ENCODE data around the gene PTPN5. TPM values are rescaled to one million over a fixed set of nuclear protein-coding genes. Genes with fewer than 3 reads are reported as not detected.

Gene PTPN5
- polyA plus RNA-seq, 3 donors: not detected

DNA sequence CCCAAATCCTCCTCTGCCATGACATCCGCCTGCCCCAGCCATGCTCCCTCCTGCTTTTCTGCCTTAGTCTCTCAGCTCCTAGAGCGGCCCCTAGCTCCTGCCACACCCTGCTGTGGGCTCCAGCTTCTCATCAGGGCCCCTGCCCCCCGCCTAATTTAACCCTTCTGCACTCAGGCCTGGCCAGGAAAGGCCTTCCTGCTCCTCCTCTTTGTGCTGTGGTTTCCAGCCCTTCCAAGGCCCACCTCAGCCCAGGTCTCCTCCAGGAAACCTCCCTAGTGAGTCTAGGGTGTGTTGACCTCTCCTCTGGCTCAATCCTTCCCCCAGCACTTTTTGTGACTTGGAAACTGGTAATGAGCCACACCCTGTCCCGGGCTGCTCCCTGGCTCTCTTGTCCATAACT lies 11.3 kb downstream of the PTPN5 start:
- H3K9ac ChIP-seq (ENCODE audit: insufficient read depth, low read length, poor library complexity, severe bottlenecking): no peak overlapping the region
- DNase-seq: no peak
- no peaks in the 10 kb centered on the region for H4K20me1 ChIP-seq (ENCODE audit: insufficient read depth, low read length)
- WGBS (ENCODE audit: insufficient coverage): 86% methylated on average over 2 of the region's 4 CpGs
- TF ChIP-seq, protein P1, sequence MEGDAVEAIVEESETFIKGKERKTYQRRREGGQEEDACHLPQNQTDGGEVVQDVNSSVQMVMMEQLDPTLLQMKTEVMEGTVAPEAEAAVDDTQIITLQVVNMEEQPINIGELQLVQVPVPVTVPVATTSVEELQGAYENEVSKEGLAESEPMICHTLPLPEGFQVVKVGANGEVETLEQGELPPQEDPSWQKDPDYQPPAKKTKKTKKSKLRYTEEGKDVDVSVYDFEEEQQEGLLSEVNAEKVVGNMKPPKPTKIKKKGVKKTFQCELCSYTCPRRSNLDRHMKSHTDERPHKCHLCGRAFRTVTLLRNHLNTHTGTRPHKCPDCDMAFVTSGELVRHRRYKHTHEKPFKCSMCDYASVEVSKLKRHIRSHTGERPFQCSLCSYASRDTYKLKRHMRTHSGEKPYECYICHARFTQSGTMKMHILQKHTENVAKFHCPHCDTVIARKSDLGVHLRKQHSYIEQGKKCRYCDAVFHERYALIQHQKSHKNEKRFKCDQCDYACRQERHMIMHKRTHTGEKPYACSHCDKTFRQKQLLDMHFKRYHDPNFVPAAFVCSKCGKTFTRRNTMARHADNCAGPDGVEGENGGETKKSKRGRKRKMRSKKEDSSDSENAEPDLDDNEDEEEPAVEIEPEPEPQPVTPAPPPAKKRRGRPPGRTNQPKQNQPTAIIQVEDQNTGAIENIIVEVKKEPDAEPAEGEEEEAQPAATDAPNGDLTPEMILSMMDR (IDR thresholded peaks at IDR 0.05): no peak
- H3K27ac ChIP-seq (ENCODE audit: low read depth in 1 of 2, low read length in 2 of 2): no peak overlapping the region
- no peaks in the 10 kb centered on the region for H3K4me1 ChIP-seq (ENCODE audit: control insufficient read depth in 1 of 2, insufficient read depth in 2 of 2, low read length in 2 of 2)
- H3K4me1 Mint-ChIP-seq: no peaks in the 10 kb centered on the region
- intact Hi-C loops (cut with micrococcal nuclease): no loop called here
- no peaks in the 10 kb centered on the region for H3K27me3 ChIP-seq (ENCODE audit: control insufficient read depth in 2 of 2, insufficient read depth in 2 of 2, low read length in 2 of 2)
- no peaks in the 10 kb centered on the region for H3K36me3 ChIP-seq (replicated peaks in 1 of 2; ENCODE audit: control insufficient read depth in 1 of 2, insufficient read depth in 2 of 2, low read length in 2 of 2)
- no peaks in the 10 kb centered on the region for H3K36me3 Mint-ChIP-seq
- H3K79me2 ChIP-seq (ENCODE audit: insufficient read depth, low read length): no peaks in the 10 kb centered on the region
- H3K27me3 Mint-ChIP-seq (ENCODE audit: low read depth in 3 of 3): peaks cover 2 to 8% (median 8%) of the 10 kb centered on the region in 3 donors
- H3K4me3 Mint-ChIP-seq: no peak overlapping the region
- no peak overlapping the region for H3K27ac Mint-ChIP-seq
- H3K4me3 ChIP-seq (replicated peaks in 1 of 3; ENCODE audit: low read depth in 2 of 3, low read length in 3 of 3): no peak overlapping the region
- H3K9me3 ChIP-seq (replicated peaks in 1 of 2; ENCODE audit: control insufficient read depth in 1 of 2, insufficient read depth in 1 of 2, low read length in 2 of 2): no peaks in the 10 kb centered on the region
- no peak overlapping the region for H3K4me2 ChIP-seq (replicated peaks; ENCODE audit: extremely low read depth, low read length, poor library complexity, severe bottlenecking)
- H2AFZ ChIP-seq (ENCODE audit: insufficient read depth, low read depth, low read length, poor library complexity, severe bottlenecking): no peak overlapping the region
- peaks cover 0 to 3% (median 0%) of the 10 kb centered on the region in 7 donors for H3K9me3 Mint-ChIP-seq

- intact Hi-C loops (cut with micrococcal nuclease): loop anchor here in 1 of 2 donors (10.0 kb wide), 1 partner anchor 1214 kb away; no protein-coding TSS in a partner anchor
- no peaks in the 10 kb centered on the region for H4K20me1 ChIP-seq (ENCODE audit: insufficient read depth, low read length)
- WGBS (ENCODE audit: insufficient coverage): 98% methylated on average over 4 of the region's 4 CpGs
- H3K4me3 ChIP-seq (replicated peaks in 1 of 3; ENCODE audit: low read depth in 2 of 3, low read length in 3 of 3): no peak overlapping the region
- H3K27ac ChIP-seq (ENCODE audit: low read depth in 1 of 2, low read length in 2 of 2): no peak overlapping the region
- H3K4me1 ChIP-seq (ENCODE audit: control insufficient read depth in 1 of 2, insufficient read depth in 2 of 2, low read length in 2 of 2): no peaks in the 10 kb centered on the region
- H3K9ac ChIP-seq (ENCODE audit: insufficient read depth, low read length, poor library complexity, severe bottlenecking): no peak overlapping the region
- H3K4me2 ChIP-seq (replicated peaks; ENCODE audit: extremely low read depth, low read length, poor library complexity, severe bottlenecking): no peak overlapping the region
- Mint-ChIP-seq H3K27ac (no peak overlapping the region), H3K27me3 (ENCODE audit: low read depth in 3 of 3) (peaks cover 2 to 3% (median 2%) of the 10 kb centered on the region in 3 donors), H3K36me3 (no peaks in the 10 kb centered on the region), H3K4me3 (no peak overlapping the region), H3K4me1 (no peaks in the 10 kb centered on the region), H3K9me3 (peaks cover 0 to 3% (median 0%) of the 10 kb centered on the region in 7 donors)
- no peaks in the 10 kb centered on the region for H3K36me3 ChIP-seq (replicated peaks in 1 of 2; ENCODE audit: control insufficient read depth in 1 of 2, insufficient read depth in 2 of 2, low read length in 2 of 2)
- no peaks in the 10 kb centered on the region for H3K9me3 ChIP-seq (replicated peaks in 1 of 2; ENCODE audit: control insufficient read depth in 1 of 2, insufficient read depth in 1 of 2, low read length in 2 of 2)
- no peaks in the 10 kb centered on the region for H3K79me2 ChIP-seq (ENCODE audit: insufficient read depth, low read length)
- no peak overlapping the region for H2AFZ ChIP-seq (ENCODE audit: insufficient read depth, low read depth, low read length, poor library complexity, severe bottlenecking)
- TF ChIP-seq, protein P1 (IDR thresholded peaks at IDR 0.05): no peak
- no peaks in the 10 kb centered on the region for H3K27me3 ChIP-seq (ENCODE audit: control insufficient read depth in 2 of 2, insufficient read depth in 2 of 2, low read length in 2 of 2)
- no peak for DNase-seq
These were observed 13.1 kb downstream of the PTPN5 start for GRCh38 chr11:18778468-18778867.
